ENCODE results near the gene TRAM2. TPM values are rescaled to one million over a fixed set of nuclear protein-coding genes. Genes with fewer than 3 reads are reported as not detected.
A peak's percentile ranks its signal among the peaks of the same experiment; 100 is the strongest.

TRAM2 gene
- total and polyA plus RNA-seq, 10 of the 15 experiments (the other 5 are each of a cell fraction or from before 2014, with no cell fraction given), result 2.5 to 15.0 (median 11.0) TPM

DNA sequence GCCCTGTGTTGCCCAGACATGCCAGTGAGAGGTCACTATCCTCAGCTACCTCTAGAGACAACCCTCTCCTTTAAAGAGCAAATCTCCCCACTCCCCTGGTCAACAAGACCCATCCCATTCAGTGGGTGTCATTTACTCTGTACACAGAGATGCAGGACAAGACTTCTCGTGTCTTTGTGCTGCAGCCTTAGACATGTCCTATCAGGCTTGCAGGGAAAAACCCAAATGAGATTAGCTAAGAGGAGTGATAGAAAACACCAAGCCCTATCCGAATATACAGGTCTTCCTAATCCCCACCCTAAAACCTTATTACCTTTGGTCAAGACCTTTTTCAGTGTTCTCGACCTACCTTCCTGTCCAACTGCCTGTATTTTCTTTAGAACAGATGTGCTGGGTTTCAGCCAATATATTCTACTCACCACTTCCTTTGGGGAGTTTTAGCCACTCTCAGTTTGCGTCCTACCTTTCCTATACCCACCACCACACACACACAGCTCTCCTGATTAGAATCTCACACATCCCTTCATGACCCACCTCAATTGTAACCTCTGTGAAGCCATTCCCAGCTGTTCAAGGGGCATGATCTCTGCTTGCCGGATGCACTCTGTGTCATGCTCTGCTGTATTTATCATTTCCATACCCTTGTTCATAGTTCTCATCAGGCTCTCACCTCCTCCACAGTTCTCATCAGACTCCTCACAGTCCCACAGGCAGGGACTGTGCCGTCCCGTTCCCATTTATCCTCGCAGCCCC is 39.7 kb downstream of the TRAM2 start:
- Histone ChIP-seq H2AFZ (ENCODE audit: control insufficient read depth, low read depth, low read length) (no peak overlapping the region; the same call in 1 of the 2 replicates), H3K27me3 (replicated peaks in 1 of 2; ENCODE audit: control insufficient read depth in 2 of 2, insufficient read depth in 2 of 2, low read length in 1 of 2) (no peaks in the 10 kb centered on the region), H3K27ac (ENCODE audit: control insufficient read depth, insufficient read depth) (peak overlapping the region; percentile 85), H4K20me1 (ENCODE audit: control insufficient read depth, insufficient read depth) (no peaks in the 10 kb centered on the region), H3K9me3 (replicated peaks; ENCODE audit: control insufficient read depth, insufficient read depth, low read length) (no peaks in the 10 kb centered on the region), H3K36me3 (ENCODE audit: control insufficient read depth in 2 of 2, insufficient read depth in 2 of 2, low read length in 1 of 2) (0 out of 4 replicates have a peak, but pooled peaks cover 0 to 5% of the 10 kb centered on the region in 2 experiments), H3K9ac (ENCODE audit: control insufficient read depth, insufficient read depth, low read length) (peak overlapping the region; percentile 50), H3K4me3 (0 out of 2 replicates have a peak overlapping the region, but pooled peaks have one; percentile 9), H3K4me2 (ENCODE audit: control insufficient read depth, insufficient read depth) (peak overlapping the region; percentile 95), H3K79me2 (ENCODE audit: control insufficient read depth, insufficient read depth, low read length) (peaks cover 7% of the 10 kb centered on the region), H3K4me1 (ENCODE audit: control insufficient read depth, insufficient read depth, low read length) (peaks cover 42% of the 10 kb centered on the region)
- ChIA-PET RAD21 (ENCODE audit: unreplicated experiment) (interaction anchor here (0.5 to 3.6 kb wide), 9 partner anchors 39 to 275 kb away, joined by 3 to 22 read pairs (median 6); partner anchors contain the start of gene TRAM2), SMC1A (ENCODE audit: uncharacterized antibody, unreplicated experiment) (interaction anchor here (1.1 to 5.5 kb wide), 12 partner anchors 9 to 122 kb away, joined by 3 to 51 read pairs (median 9); partner anchors contain the start of genes EFHC1 and TRAM2), CTCF (interaction anchor here (0.6 to 1.7 kb wide), 6 partner anchors 10 to 115 kb away, joined by 3 to 8 read pairs (median 4); no protein-coding TSS in a partner anchor), POLR2A (interaction anchor here (0.9 to 2.4 kb wide), 3 partner anchors 38 to 221 kb away, joined by 3 to 14 read pairs (median 3); no protein-coding TSS in a partner anchor)
- ATAC-seq (peak; percentile 75), DNase-seq (ENCODE audit: low read depth, low spot score) (peak; percentile 92), FAIRE-seq (peak; percentile 88)
- intact Hi-C loops (cut with micrococcal nuclease; ENCODE audit: unreplicated experiment), result loop anchor here (1.0 to 2.0 kb wide), 2 partner anchors 39 to 40 kb away; partner anchors contain the start of gene TRAM2
- in situ Hi-C loops (cut with MboI), result no loop called here
- BruUV-seq (replicated peaks), result no TSS peak
- 6% methylated on average over 8 of the region's 8 CpGs for WGBS (ENCODE audit: insufficient coverage, insufficient replicate concordance, low lambda C conversion rate, missing lambda C conversion rate)
- no peak for TF ChIP-seq NFYB (IDR thresholded peaks at IDR 0.05; ENCODE audit: insufficient read depth, low read depth, low read length)
- peak; percentile 79 for TF ChIP-seq NFIC (IDR thresholded peaks at IDR 0.05; ENCODE audit: low read depth, low read length)
- TF ChIP-seq POLR2AphosphoS2 (IDR thresholded peaks at IDR 0.05; ENCODE audit: low read depth, low read length), result no peak
- TF ChIP-seq, protein P1, sequence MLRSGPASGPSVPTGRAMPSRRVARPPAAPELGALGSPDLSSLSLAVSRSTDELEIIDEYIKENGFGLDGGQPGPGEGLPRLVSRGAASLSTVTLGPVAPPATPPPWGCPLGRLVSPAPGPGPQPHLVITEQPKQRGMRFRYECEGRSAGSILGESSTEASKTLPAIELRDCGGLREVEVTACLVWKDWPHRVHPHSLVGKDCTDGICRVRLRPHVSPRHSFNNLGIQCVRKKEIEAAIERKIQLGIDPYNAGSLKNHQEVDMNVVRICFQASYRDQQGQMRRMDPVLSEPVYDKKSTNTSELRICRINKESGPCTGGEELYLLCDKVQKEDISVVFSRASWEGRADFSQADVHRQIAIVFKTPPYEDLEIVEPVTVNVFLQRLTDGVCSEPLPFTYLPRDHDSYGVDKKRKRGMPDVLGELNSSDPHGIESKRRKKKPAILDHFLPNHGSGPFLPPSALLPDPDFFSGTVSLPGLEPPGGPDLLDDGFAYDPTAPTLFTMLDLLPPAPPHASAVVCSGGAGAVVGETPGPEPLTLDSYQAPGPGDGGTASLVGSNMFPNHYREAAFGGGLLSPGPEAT (IDR thresholded peaks at IDR 0.05; ENCODE audit: low read depth), result peak; percentile 68
- TF ChIP-seq, protein P2, sequence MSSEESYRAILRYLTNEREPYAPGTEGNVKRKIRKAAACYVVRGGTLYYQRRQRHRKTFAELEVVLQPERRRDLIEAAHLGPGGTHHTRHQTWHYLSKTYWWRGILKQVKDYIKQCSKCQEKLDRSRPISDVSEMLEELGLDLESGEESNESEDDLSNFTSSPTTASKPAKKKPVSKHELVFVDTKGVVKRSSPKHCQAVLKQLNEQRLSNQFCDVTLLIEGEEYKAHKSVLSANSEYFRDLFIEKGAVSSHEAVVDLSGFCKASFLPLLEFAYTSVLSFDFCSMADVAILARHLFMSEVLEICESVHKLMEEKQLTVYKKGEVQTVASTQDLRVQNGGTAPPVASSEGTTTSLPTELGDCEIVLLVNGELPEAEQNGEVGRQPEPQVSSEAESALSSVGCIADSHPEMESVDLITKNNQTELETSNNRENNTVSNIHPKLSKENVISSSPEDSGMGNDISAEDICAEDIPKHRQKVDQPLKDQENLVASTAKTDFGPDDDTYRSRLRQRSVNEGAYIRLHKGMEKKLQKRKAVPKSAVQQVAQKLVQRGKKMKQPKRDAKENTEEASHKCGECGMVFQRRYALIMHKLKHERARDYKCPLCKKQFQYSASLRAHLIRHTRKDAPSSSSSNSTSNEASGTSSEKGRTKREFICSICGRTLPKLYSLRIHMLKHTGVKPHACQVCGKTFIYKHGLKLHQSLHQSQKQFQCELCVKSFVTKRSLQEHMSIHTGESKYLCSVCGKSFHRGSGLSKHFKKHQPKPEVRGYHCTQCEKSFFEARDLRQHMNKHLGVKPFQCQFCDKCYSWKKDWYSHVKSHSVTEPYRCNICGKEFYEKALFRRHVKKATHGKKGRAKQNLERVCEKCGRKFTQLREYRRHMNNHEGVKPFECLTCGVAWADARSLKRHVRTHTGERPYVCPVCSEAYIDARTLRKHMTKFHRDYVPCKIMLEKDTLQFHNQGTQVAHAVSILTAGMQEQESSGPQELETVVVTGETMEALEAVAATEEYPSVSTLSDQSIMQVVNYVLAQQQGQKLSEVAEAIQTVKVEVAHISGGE (CRISPR knock-in tag; IDR thresholded peaks at IDR 0.05), result no peak
- TF ChIP-seq ZNF274 (IDR thresholded peaks at IDR 0.05; ENCODE audit: insufficient read depth, insufficient read length), result no peak
- TF ChIP-seq, protein P3, sequence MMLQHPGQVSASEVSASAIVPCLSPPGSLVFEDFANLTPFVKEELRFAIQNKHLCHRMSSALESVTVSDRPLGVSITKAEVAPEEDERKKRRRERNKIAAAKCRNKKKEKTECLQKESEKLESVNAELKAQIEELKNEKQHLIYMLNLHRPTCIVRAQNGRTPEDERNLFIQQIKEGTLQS (IDR thresholded peaks at IDR 0.05; ENCODE audit: borderline replicate concordance, extremely low read depth, low read depth, low read length), result no peak
- peak; percentile 24; the same call in 1 of the 2 replicates for TF ChIP-seq ZBED1 (IDR thresholded peaks at IDR 0.05; ENCODE audit: borderline replicate concordance)
- TF ChIP-seq TCF12 (IDR thresholded peaks at IDR 0.05; ENCODE audit: low read depth, low read length), result peak; percentile 83
- TF ChIP-seq EED (IDR thresholded peaks at IDR 0.05; ENCODE audit: low read depth), result peak; percentile 92
- TF ChIP-seq, protein P4, sequence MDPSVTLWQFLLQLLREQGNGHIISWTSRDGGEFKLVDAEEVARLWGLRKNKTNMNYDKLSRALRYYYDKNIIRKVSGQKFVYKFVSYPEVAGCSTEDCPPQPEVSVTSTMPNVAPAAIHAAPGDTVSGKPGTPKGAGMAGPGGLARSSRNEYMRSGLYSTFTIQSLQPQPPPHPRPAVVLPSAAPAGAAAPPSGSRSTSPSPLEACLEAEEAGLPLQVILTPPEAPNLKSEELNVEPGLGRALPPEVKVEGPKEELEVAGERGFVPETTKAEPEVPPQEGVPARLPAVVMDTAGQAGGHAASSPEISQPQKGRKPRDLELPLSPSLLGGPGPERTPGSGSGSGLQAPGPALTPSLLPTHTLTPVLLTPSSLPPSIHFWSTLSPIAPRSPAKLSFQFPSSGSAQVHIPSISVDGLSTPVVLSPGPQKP (IDR thresholded peaks at IDR 0.05; ENCODE audit: low read depth, low read length), result no peak
- peak; percentile 66; the same call in 1 of the 2 replicates for TF ChIP-seq NBN (IDR thresholded peaks at IDR 0.05)
- TF ChIP-seq JUNB (IDR thresholded peaks at IDR 0.05), result no peak
- no peak for TF ChIP-seq ZZZ3 (IDR thresholded peaks at IDR 0.05; ENCODE audit: control insufficient read depth, insufficient read length, low read depth)
- peak; percentile 23; the same call in 1 of the 2 replicates for TF ChIP-seq HDGF (IDR thresholded peaks at IDR 0.05)
- 0 out of 2 replicates have a peak, but pooled peaks have one; percentile 59 for TF ChIP-seq CBX5 (IDR thresholded peaks at IDR 0.05; ENCODE audit: low read depth)
